ACC112 (cell line): Measurements from ENCODE around the gene PRTN3.
A peak's percentile ranks its signal among the peaks of the same experiment; 100 is the strongest.
"Not testable (repeated sequence)": the region's sequence is repeated elsewhere in the genome, so short reads cannot be mapped to it uniquely, and the experiment has no call there.

Source experiments
- H2AFZ ChIP-seq: fragments of 200-600 bp; sonication (generic); one replicate; pipeline ENCODE4 v1.6.0; 2017; ENCODE audit warnings: antibody characterized with exemption, low read length; ENCODE audit not compliant: unreplicated experiment
- H3K27ac ChIP-seq: fragments of 200-600 bp; sonication (generic); 2 replicates; pipeline ENCODE4 v1.5.1; 2014; ENCODE audit warnings: low read depth, mild to moderate bottlenecking, antibody characterized with exemption, low read length, moderate library complexity
- H3K27me3 ChIP-seq: fragments of 200-600 bp; sonication (generic); 2 replicates; pipeline ENCODE4 v1.6.1; 2014; ENCODE audit warnings: mild to moderate bottlenecking, antibody characterized with exemption, low read length, moderate library complexity, mixed read lengths; ENCODE audit not compliant: insufficient read depth
- H3K36me3 ChIP-seq: fragments of 200-600 bp; sonication (generic); 2 replicates; pipeline ENCODE4 v1.6.1; 2016; ENCODE audit warnings: mild to moderate bottlenecking, antibody characterized with exemption, low read length, moderate library complexity, mixed read lengths; ENCODE audit not compliant: insufficient read depth
- H3K4me1 ChIP-seq: fragments of 200-600 bp; sonication (generic); one replicate; pipeline ENCODE4 v1.6.1; 2016; ENCODE audit warnings: low read length, mixed read lengths; ENCODE audit not compliant: insufficient read depth, unreplicated experiment, control insufficient read depth
- H3K4me3 ChIP-seq: fragments of 200-600 bp; sonication (generic); 2 replicates; pipeline ENCODE4 v1.5.1; 2014; ENCODE audit warnings: mild to moderate bottlenecking, low read depth, low read length
- H3K79me2 ChIP-seq: fragments of 200-600 bp; sonication (generic); one replicate; pipeline ENCODE4 v1.6.0; 2016; ENCODE audit warnings: low read length; ENCODE audit not compliant: control insufficient read depth, unreplicated experiment, insufficient read depth

The PRTN3 gene

GRCh38 chr19:888581-889385 lies 48.0 kb downstream of the PRTN3 start:
- no peak overlapping the region for H3K4me3 ChIP-seq
- H2AFZ ChIP-seq: no peak overlapping the region
- no peaks in the 10 kb centered on the region for H3K4me1 ChIP-seq
- no peaks in the 10 kb centered on the region for H3K27me3 ChIP-seq
- no peak overlapping the region for H3K27ac ChIP-seq
- H3K79me2 ChIP-seq: peaks cover 7% of the 10 kb centered on the region
- H3K36me3 ChIP-seq: no peaks in the 10 kb centered on the region

GRCh38 chr19:889662-890295 lies 49.0 kb downstream of the PRTN3 start:
- Histone ChIP-seq H3K27me3 (no peaks in the 10 kb centered on the region), H3K4me1 (no peaks in the 10 kb centered on the region), H3K27ac (no peak overlapping the region), H3K36me3 (no peaks in the 10 kb centered on the region), H3K4me3 (no peak overlapping the region), H2AFZ (no peak overlapping the region), H3K79me2 (peaks cover 7% of the 10 kb centered on the region)

- Histone ChIP-seq H3K36me3 (no peaks in the 10 kb centered on the region), H3K27ac (no peak overlapping the region), H3K27me3 (no peaks in the 10 kb centered on the region), H3K79me2 (peaks cover 7% of the 10 kb centered on the region), H3K4me3 (no peak overlapping the region), H2AFZ (no peak overlapping the region), H3K4me1 (no peaks in the 10 kb centered on the region)
Observed at GRCh38 chr19:890831-891230, 50.0 kb downstream of the PRTN3 start.

- H3K27ac ChIP-seq, H3K79me2 ChIP-seq, H2AFZ ChIP-seq, H3K27me3 ChIP-seq, H3K4me1 ChIP-seq, H3K36me3 ChIP-seq: not testable (repeated sequence)
- H3K4me3 ChIP-seq: peak overlapping the region; percentile 92
Observed at GRCh38 chr19:891421-892200, 50.8 kb downstream of the PRTN3 start.

- Histone ChIP-seq H3K79me2 (peaks cover 7% of the 10 kb centered on the region), H3K27ac (no peak overlapping the region; the same call in 1 of the 2 replicates), H3K27me3 (no peaks in the 10 kb centered on the region), H3K4me3 (peak overlapping the region; percentile 92), H3K36me3 (no peaks in the 10 kb centered on the region), H3K4me1 (no peaks in the 10 kb centered on the region), H2AFZ (no peak overlapping the region)
Observed at GRCh38 chr19:892243-892893, 51.6 kb downstream of the PRTN3 start.

GRCh38 chr19:892894-893689 lies 52.3 kb downstream of the PRTN3 start, which contains the start of the genes MED16 and RNU6-9:
MED16 (minus strand) TSS chr19:893187; CDS start chr19:891131, 2,056 bp downstream.
RNU6-9 (plus strand) TSS chr19:893484.
- Histone ChIP-seq H3K4me3 (peak within 1 kb of the TSS; percentile 92), H3K27me3 (no peaks in the 10 kb centered on the region), H3K27ac (peak within 1 kb of the TSS; percentile 89), H2AFZ (peak within 1 kb of the TSS; percentile 91), H3K79me2 (peaks cover 7% of the 10 kb centered on the region), H3K36me3 (no peaks in the 10 kb centered on the region), H3K4me1 (no peaks in the 10 kb centered on the region)

GRCh38 chr19:896434-896833 lies 55.6 kb downstream of the PRTN3 start:
- Histone ChIP-seq H3K79me2 (peaks cover 7% of the 10 kb centered on the region), H3K36me3 (no peaks in the 10 kb centered on the region), H3K4me3 (no peak overlapping the region), H3K27me3 (no peaks in the 10 kb centered on the region), H3K27ac (no peak overlapping the region), H2AFZ (no peak overlapping the region), H3K4me1 (no peaks in the 10 kb centered on the region)

GRCh38 chr19:896999-897398 lies 56.2 kb downstream of the PRTN3 start:
- Histone ChIP-seq H3K79me2 (peaks cover 5% of the 10 kb centered on the region), H3K4me1 (no peaks in the 10 kb centered on the region), H3K4me3 (no peak overlapping the region), H3K27me3 (no peaks in the 10 kb centered on the region), H3K27ac (no peak overlapping the region), H2AFZ (no peak overlapping the region), H3K36me3 (no peaks in the 10 kb centered on the region)

- H2AFZ ChIP-seq: no peak overlapping the region
- no peaks in the 10 kb centered on the region for H3K36me3 ChIP-seq
- H3K27me3 ChIP-seq: no peaks in the 10 kb centered on the region
- H3K4me1 ChIP-seq: no peaks in the 10 kb centered on the region
- H3K4me3 ChIP-seq: no peak overlapping the region
- no peaks in the 10 kb centered on the region for H3K79me2 ChIP-seq
- no peak overlapping the region for H3K27ac ChIP-seq
Observed at GRCh38 chr19:897442-898039, 56.7 kb downstream of the PRTN3 start.
